ENCODE results near the gene AVPR2. TPM values are rescaled to one million over a fixed set of nuclear protein-coding genes. Genes with fewer than 3 reads are reported as not detected.

Gene AVPR2
- total RNA-seq, 1 experiment from 2014 or later: not detected

DNA sequence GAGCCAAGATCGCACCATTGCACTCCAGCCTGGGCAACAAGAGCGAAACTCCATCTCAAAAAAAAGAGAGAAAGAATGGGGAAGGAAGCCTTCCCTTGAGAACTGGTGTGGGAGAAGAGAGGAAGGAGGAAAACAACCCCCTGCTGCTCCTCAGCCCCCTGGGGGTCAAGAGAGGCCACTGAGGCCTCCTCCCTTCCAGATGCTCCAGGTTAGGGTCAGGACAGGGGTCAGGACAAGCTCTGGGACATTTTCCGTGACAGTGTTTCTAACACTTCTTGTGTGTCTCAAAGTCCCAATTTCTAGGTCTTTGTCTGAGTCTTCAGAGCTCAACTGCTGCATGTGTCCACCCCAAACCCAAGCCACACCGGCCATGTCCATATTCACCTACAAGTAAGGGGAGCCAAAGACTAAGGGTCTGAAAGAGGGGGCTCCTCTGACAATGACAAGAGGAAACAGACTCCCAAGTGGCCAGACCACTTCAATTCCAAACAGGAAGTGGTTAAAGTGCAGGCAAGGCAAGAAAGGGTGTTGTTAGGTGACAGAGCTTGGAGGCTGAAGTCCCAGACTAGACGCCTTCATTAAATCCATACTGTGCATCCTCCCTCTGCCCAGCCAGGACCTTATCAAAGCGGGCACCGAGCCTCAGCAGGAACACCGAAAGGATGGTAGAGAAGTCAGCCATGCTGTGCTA is 26.8 kb upstream of the AVPR2 start:
- Histone ChIP-seq H3K4me1 (peaks cover 61% of the 10 kb centered on the region), H3K27me3 (no peaks in the 10 kb centered on the region), H3K36me3 (no peaks in the 10 kb centered on the region), H3K9me3 (replicated peaks) (no peaks in the 10 kb centered on the region), H3K4me3 (no peak overlapping the region), H3K27ac (no peak overlapping the region)
- DNase-seq: no peak

DNA sequence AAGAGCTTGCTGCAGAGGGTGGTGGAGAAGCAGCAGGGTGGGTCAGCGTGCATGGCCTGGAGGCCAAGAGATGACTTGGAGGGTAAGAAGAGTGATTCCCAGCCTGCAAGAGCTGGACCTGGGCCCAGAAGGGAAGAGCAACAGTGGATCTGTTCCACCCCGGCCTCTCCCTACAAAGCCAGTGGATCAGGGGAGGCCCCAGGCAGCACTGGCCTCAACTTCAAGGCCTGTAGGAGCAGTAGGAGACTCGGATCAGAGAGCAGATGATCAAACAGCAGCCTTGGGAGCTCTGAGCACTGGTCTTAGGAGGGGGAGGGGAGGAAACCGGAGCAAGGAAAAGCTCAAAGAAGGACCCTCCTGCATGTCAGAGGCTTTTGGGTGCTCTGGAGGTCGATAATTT is 26.1 kb upstream of the AVPR2 start:
- Histone ChIP-seq H3K27me3 (no peaks in the 10 kb centered on the region), H3K36me3 (no peaks in the 10 kb centered on the region), H3K4me3 (no peak overlapping the region), H3K4me1 (peaks cover 59% of the 10 kb centered on the region), H3K27ac (no peak overlapping the region), H3K9me3 (replicated peaks) (no peaks in the 10 kb centered on the region)
- no peak for DNase-seq

- peak overlapping the region; percentile 25 for H3K4me3 ChIP-seq
- H3K27ac ChIP-seq: peak overlapping the region; percentile 51
- H3K4me1 ChIP-seq: peaks cover 55% of the 10 kb centered on the region
- H3K27me3 ChIP-seq: no peaks in the 10 kb centered on the region
- DNase-seq: peak; percentile 52 to 65
- no peaks in the 10 kb centered on the region for H3K9me3 ChIP-seq (replicated peaks)
- no peaks in the 10 kb centered on the region for H3K36me3 ChIP-seq
These were observed 25.4 kb upstream of the AVPR2 start for GRCh38 chrX:153878969-153879653.

- no peaks in the 10 kb centered on the region for H3K36me3 ChIP-seq
- H3K4me3 ChIP-seq: no peak overlapping the region
- no peak overlapping the region; the same call in 1 of the 2 replicates for H3K27ac ChIP-seq
- H3K27me3 ChIP-seq: no peaks in the 10 kb centered on the region
- no peak for DNase-seq
- H3K9me3 ChIP-seq (replicated peaks): no peaks in the 10 kb centered on the region
- peaks cover 53% of the 10 kb centered on the region for H3K4me1 ChIP-seq
These were observed 24.6 kb upstream of the AVPR2 start for GRCh38 chrX:153879741-153880439.

DNA sequence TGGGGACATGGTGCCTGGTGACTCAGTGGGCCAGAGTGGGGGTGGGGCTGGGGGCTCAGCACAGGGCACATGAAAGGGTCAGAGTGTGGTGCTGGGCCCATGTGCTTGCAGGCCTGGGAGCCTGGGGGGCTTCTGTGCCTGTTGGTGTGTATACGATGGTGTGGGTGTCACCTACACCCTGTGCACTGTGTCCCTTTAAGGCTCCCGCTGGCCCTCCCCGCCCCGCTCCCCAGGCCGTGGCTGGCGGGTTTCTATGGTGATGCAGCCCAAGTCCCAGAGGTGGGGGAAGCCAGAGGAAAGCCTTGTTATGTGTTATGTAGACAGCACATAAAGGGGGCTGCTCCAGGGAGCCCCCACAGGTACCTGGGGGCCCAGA is 24.0 kb upstream of the AVPR2 start:
- Histone ChIP-seq H3K4me1 (peaks cover 50% of the 10 kb centered on the region), H3K27me3 (no peaks in the 10 kb centered on the region), H3K36me3 (no peaks in the 10 kb centered on the region), H3K4me3 (no peak overlapping the region), H3K9me3 (replicated peaks) (no peaks in the 10 kb centered on the region), H3K27ac (no peak overlapping the region)
- no peak for DNase-seq

DNA sequence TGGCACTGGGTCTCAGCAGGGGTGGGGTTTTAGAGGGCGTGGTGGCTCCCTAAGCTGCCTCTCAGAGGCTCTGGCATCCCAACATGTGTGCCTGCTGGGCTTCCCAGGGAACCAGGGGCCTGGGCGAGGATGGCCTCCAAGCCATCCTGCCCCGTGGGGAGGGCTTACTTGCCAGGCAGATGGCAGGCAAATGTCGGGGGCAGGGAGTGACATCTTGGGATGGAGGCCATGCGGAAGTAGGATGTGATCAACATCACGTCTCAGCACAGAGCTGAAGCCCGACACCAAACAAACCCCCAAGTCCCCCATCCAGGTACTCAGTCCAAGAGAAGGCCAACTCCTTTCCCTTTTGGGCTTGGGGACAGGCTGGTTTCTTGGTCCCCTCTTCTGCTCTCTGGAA is 23.2 kb upstream of the AVPR2 start:
- H3K9me3 ChIP-seq (replicated peaks): no peaks in the 10 kb centered on the region
- peaks cover 50% of the 10 kb centered on the region for H3K4me1 ChIP-seq
- H3K27me3 ChIP-seq: no peaks in the 10 kb centered on the region
- H3K4me3 ChIP-seq: no peak overlapping the region
- H3K27ac ChIP-seq: peak overlapping the region; percentile 92
- no peaks in the 10 kb centered on the region for H3K36me3 ChIP-seq
- no peak for DNase-seq

- Histone ChIP-seq H3K36me3 (no peaks in the 10 kb centered on the region), H3K4me1 (peaks cover 54% of the 10 kb centered on the region), H3K9me3 (replicated peaks) (no peaks in the 10 kb centered on the region), H3K27ac (peak overlapping the region; percentile 92), H3K4me3 (no peak overlapping the region), H3K27me3 (no peaks in the 10 kb centered on the region)
- peak; percentile 87 for DNase-seq
These were observed 22.4 kb upstream of the AVPR2 start for GRCh38 chrX:153882086-153882498.

DNA sequence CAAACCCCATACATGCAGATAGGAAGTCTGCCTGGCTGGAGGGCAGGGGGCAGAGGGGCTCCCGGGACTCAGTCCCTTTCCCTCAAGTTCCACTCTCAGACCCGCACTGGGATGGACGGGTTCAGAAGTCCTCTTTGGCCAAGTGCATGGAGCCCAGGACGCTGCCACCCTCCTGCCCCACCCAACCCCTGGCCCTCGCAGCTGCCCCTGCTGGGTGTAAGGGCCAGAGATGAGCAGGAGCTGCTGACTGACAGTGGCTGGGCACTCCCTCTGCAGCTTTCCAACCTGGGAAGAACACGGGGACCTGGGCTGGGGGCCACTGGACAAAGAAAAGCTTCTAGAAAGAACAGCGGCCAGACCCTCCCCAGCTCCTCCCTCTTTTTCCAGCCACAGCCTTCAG is 21.9 kb upstream of the AVPR2 start:
- no peaks in the 10 kb centered on the region for H3K27me3 ChIP-seq
- DNase-seq: no peak

GRCh38 chrX:153883163-153883843 is 21.2 kb upstream of the AVPR2 start:
- no peak overlapping the region for H3K4me3 ChIP-seq
- no peaks in the 10 kb centered on the region for H3K36me3 ChIP-seq
- peak overlapping the region; percentile 92 for H3K27ac ChIP-seq
- DNase-seq: no peak
- no peaks in the 10 kb centered on the region for H3K27me3 ChIP-seq
- H3K9me3 ChIP-seq (replicated peaks): no peaks in the 10 kb centered on the region
- peaks cover 50% of the 10 kb centered on the region for H3K4me1 ChIP-seq

More for the DNA sequence above, 21.9 kb upstream of the AVPR2 start:
- Histone ChIP-seq H3K27ac (peak overlapping the region; percentile 92), H3K9me3 (replicated peaks) (no peaks in the 10 kb centered on the region), H3K4me1 (peaks cover 56% of the 10 kb centered on the region), H3K4me3 (no peak overlapping the region), H3K36me3 (no peaks in the 10 kb centered on the region)

DNA sequence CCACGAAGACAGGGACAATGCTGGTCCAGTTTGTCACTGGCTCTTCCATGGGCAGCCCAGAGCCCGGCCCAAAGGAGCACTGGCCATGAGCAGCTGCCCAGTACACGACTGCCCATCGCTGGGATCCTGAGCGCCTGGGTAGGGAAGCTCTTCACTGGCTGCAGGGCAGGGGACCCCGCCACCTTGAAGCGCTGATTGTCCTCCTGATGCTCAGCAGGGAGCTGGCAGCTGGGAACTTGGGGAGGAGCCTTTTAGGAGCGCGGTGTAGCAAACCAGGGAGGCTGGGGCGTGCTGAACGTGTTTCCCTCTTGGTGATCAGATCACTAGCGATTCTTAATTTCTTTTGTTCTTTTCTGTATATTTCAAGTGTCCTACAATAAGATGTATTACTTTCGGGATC is 20.3 kb upstream of the AVPR2 start:
- no peaks in the 10 kb centered on the region for H3K27me3 ChIP-seq
- H3K27ac ChIP-seq: no peak overlapping the region

DNA sequence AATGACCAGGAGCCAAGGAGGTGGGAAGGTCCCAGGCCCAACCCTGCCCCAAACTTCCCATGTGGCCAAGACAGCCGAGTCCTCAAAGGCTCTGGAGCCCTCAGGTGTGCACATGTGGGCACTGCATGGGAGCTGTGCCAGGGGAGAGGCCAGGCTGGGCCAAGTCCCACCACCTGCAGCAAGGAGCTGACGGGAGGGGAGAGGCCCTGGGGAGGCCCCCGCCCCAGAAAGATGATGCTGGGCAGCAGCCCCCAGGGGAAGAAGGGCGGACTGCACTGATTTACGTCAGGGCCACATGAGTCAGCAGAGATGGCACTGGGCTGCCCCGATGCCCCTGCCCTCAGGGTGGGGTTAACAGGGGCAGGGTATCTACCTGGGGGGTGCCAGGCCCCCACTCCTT is 19.9 kb upstream of the AVPR2 start:
- Histone ChIP-seq H3K27me3 (no peaks in the 10 kb centered on the region), H3K9me3 (replicated peaks) (no peaks in the 10 kb centered on the region), H3K4me1 (peaks cover 43% of the 10 kb centered on the region), H3K27ac (no peak overlapping the region), H3K4me3 (peak overlapping the region; percentile 63), H3K36me3 (no peaks in the 10 kb centered on the region)
- DNase-seq: no peak

More for the DNA sequence above, 20.3 kb upstream of the AVPR2 start:
- peaks cover 46% of the 10 kb centered on the region for H3K4me1 ChIP-seq
- no peaks in the 10 kb centered on the region for H3K9me3 ChIP-seq (replicated peaks)
- no peak for DNase-seq
- no peak overlapping the region for H3K4me3 ChIP-seq
- no peaks in the 10 kb centered on the region for H3K36me3 ChIP-seq

GRCh38 chrX:153885208-153885787 is 19.2 kb upstream of the AVPR2 start:
- peaks cover 36% of the 10 kb centered on the region for H3K4me1 ChIP-seq
- no peak for DNase-seq
- H3K4me3 ChIP-seq: peak overlapping the region; percentile 63
- H3K36me3 ChIP-seq: no peaks in the 10 kb centered on the region
- no peak overlapping the region; the same call in 1 of the 2 replicates for H3K27ac ChIP-seq
- H3K9me3 ChIP-seq (replicated peaks): no peaks in the 10 kb centered on the region
- no peaks in the 10 kb centered on the region for H3K27me3 ChIP-seq

DNA sequence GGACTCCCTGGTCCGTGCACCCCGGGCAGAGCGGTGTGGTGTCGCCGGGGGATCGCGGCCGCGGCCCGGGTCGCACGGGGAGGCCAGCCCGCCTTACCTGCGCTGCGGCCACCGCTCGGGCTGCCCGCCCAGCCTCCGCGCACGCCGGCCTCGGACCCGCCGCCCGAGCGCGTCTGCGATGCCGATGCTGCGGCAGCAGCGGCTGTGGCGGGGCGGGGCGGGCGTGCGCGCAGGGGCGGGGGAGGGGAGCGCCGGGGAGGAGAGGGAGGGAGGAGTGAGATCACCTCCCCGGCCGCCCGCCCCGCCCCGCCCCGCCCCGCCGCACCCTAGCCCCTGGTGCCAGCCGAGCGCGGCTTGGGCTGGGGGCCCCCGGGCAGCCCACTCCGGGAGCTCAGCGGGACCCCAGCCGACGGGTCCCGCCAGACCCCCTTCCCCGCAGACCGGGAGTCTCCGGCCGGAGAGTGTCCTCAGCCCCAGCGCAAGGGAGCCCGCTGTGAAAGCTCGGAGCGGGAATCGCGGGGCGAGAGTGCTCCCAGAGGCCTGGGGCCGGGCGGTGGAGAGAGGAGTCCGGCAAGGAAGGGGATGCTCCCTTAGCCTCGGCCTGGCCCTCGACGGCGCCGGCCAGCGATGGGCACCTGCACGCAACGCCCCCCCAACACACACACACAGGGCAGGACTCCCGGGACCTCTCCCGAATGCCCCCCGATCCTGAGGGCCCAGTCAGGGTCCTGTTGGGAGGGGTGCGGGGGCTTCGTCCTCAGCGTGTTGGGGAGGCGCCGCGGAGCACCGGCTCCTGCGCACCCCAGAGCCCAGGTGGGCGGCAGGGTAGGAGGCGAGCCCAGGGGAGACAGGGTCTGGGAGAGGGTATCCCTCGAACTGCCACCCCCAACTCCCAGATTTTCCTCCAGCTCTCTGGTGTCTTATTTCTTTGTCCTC is 18.2 kb upstream of the AVPR2 start, which contains the start of gene L1CAM:
L1CAM (minus strand) TSS at position 206 of the 936 bp plus-strand sequence. CDS start 10,337 bp downstream, outside the sequence.
- Histone ChIP-seq H3K4me3 (peak within 1 kb of the TSS; percentile 63), H3K27me3 (no peaks in the 10 kb centered on the region), H3K36me3 (no peaks in the 10 kb centered on the region), H3K4me1 (peaks cover 26% of the 10 kb centered on the region), H3K27ac (peak within 1 kb of the TSS; percentile 25; the same call in 1 of the 2 replicates), H3K9me3 (replicated peaks) (no peaks in the 10 kb centered on the region)
- DNase-seq: peak in 1 of 2 experiments; percentile 45
